Esophagus squamous epithelium (tissue), 5 donors: Measurements from ENCODE around the gene ZFP36L1. TPM values are rescaled to one million over a fixed set of nuclear protein-coding genes. Genes with fewer than 3 reads are reported as not detected.
A peak's percentile ranks its signal among the peaks of the same experiment; 100 is the strongest.

Source experiments
- DNase-seq: peaks from one replicate; lab custom pipeline; 2025; lab: John Stamatoyannopoulos, UW
- H3K27ac ChIP-seq, 4 donors: fragments of 200-600 bp; sonication (generic); one replicate each; pipeline ENCODE4 v1.5.1; 2016 to 2019; ENCODE audit warnings: mild to moderate bottlenecking in 1 of 4
- H3K27me3 ChIP-seq, 4 donors: fragments of 200-600 bp; sonication (generic); 1 replicate in 3 of 4; 2 replicates in 1 of 4; pipeline versions ENCODE4 v1.5.1 to v1.6.0; 2017 to 2021; ENCODE audit warnings: antibody characterized with exemption in 1 of 4
- H3K36me3 ChIP-seq, 3 donors: fragments of 200-600 bp; sonication (generic); one replicate each; pipeline ENCODE4 v1.5.1; 2016 to 2019
- H3K4me1 ChIP-seq, 3 donors: fragments of 200-600 bp; sonication (generic); one replicate each; pipeline ENCODE4 v1.5.1; 2017 to 2019
- H3K4me3 ChIP-seq, 4 donors: fragments of 200-600 bp; sonication (generic); 1 replicate in 3 of 4; 2 replicates in 1 of 4; pipeline ENCODE4 v1.5.1; 2016 to 2019; ENCODE audit warnings: mild to moderate bottlenecking in 2 of 4, moderate library complexity in 1 of 4
- H3K9me3 ChIP-seq, 3 donors: fragments of 200-600 bp; sonication (generic); one replicate each; pipeline ENCODE4 v1.5.1; 2016 to 2019
- POLR2A ChIP-seq, 4 donors: fragments of 450-650 bp; IDR thresholded peaks; one replicate each; pipeline ENCODE4 v1.6.1; 2017; ENCODE audit warnings: antibody characterized with exemption in 4 of 4, mild to moderate bottlenecking in 4 of 4, moderate library complexity in 3 of 4
- WGBS, 2 donors: methylation state at CpG; one replicate each; pipeline ENCODE4 v1.1.5; 2018; 5-methylcytosine and 5-hydroxymethylcytosine counted together
- intact Hi-C: fragments of 100-400 bp; cut with DNase I; formaldehyde crosslinking; loops from one replicate; pipeline ENCODE4 v1.15.0; 2022
- total RNA-seq, 4 donors: library from RNA; depleted of rRNA; stranded (reverse); fragments of >200 nt; gene quantifications; one replicate each; pipeline ENCODE4 v1.1.0, GENCODE V29; 2016
- TF ChIP-seq, protein P1 (sequence below), 6 experiments: fragments of 450-650 bp in 4 of 6; fragments of 200-600 bp in 2 of 6; sonication (generic) in 2 of 6; IDR thresholded peaks; one replicate each; pipeline ENCODE4 v1.5.1; 2016 to 2019; ENCODE audit warnings: antibody characterized with exemption in 6 of 6, mild to moderate bottlenecking in 4 of 6, moderate library complexity in 4 of 6
- donor health status: DM: yes; HTN: yes; CAD: no.

The ZFP36L1 gene
- total RNA-seq, 4 donors from 2014 or later = 75.4 to 364 (median 152) TPM

- WGBS, 2 donors = 63 to 69% methylated on average over 4 of the region's 4 CpGs
Observed at GRCh38 chr14:68753690-68754089, 39.2 kb downstream of the ZFP36L1 start.

DNA sequence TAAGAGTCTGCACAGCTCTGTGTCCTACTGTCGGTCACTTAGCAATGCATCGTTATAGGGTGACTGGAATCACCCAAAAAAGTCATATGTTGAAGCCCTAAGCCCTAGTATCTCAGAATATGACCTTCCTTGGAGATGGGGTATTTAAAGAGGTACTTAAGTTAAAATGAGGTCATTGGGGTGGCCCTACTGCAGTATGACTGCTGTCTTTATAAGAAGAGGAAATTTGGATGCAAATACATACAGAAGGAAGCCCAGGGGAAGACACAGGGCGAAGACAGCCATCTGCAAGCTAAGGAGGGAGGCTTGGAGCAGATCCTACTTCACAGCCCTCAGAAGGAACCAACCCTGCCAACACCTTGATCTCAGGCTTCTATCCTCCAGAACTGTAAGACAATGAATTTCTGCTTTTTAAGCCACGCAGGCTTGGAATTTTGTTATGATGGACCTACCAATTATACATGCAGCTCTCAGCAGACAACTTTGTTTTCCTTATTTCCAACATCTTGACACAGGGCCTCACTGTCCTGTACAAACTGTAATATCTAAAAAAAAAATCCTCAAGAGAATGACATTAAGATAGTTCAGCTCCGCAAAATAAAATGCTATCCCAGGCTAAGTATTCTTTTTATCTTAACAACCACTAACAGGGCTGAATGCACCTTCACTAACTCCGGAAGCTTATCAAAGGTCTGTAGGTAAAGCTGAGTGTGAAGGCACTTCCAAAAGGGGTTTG is 40.4 kb downstream of the ZFP36L1 start:
- H3K4me1 ChIP-seq = peaks cover 0 to 49% (median 34%) of the 10 kb centered on the region in 3 donors
- H3K36me3 ChIP-seq = no peaks in the 10 kb centered on the region
- H3K4me3 ChIP-seq = no peak overlapping the region
- H3K27ac ChIP-seq = peak overlapping the region in 3 of 4 donors; percentile 28 to 61 (median 46)
- TF ChIP-seq, protein P1, sequence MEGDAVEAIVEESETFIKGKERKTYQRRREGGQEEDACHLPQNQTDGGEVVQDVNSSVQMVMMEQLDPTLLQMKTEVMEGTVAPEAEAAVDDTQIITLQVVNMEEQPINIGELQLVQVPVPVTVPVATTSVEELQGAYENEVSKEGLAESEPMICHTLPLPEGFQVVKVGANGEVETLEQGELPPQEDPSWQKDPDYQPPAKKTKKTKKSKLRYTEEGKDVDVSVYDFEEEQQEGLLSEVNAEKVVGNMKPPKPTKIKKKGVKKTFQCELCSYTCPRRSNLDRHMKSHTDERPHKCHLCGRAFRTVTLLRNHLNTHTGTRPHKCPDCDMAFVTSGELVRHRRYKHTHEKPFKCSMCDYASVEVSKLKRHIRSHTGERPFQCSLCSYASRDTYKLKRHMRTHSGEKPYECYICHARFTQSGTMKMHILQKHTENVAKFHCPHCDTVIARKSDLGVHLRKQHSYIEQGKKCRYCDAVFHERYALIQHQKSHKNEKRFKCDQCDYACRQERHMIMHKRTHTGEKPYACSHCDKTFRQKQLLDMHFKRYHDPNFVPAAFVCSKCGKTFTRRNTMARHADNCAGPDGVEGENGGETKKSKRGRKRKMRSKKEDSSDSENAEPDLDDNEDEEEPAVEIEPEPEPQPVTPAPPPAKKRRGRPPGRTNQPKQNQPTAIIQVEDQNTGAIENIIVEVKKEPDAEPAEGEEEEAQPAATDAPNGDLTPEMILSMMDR (IDR thresholded peaks at IDR 0.05) = no peak
- no peak for TF ChIP-seq POLR2A (IDR thresholded peaks at IDR 0.05)
- intact Hi-C loops = no loop called here
- 83 to 86% methylated on average over 5 to 6 of the region's 6 CpGs for WGBS, 2 donors
- H3K27me3 ChIP-seq = no peaks in the 10 kb centered on the region
- DNase-seq = no peak
- no peaks in the 10 kb centered on the region for H3K9me3 ChIP-seq

More at GRCh38 chr14:68753690-68754089, 39.2 kb downstream of the ZFP36L1 start:
- no peak overlapping the region for H3K27ac ChIP-seq
- no peaks in the 10 kb centered on the region for H3K36me3 ChIP-seq
- no peaks in the 10 kb centered on the region for H3K9me3 ChIP-seq
- TF ChIP-seq POLR2A (IDR thresholded peaks at IDR 0.05) = no peak
- TF ChIP-seq, protein P1 (IDR thresholded peaks at IDR 0.05) = no peak
- intact Hi-C loops = no loop called here
- no peaks in the 10 kb centered on the region for H3K27me3 ChIP-seq
- DNase-seq = no peak
- no peak overlapping the region for H3K4me3 ChIP-seq
- H3K4me1 ChIP-seq = peaks cover 0 to 48% (median 34%) of the 10 kb centered on the region in 3 donors

- intact Hi-C loops = no loop called here
- no peaks in the 10 kb centered on the region for H3K27me3 ChIP-seq
- H3K27ac ChIP-seq = peak overlapping the region; percentile 55 to 71 (median 68)
- H3K36me3 ChIP-seq = no peaks in the 10 kb centered on the region
- TF ChIP-seq, protein P1 (IDR thresholded peaks at IDR 0.05) = no peak
- no peak for TF ChIP-seq POLR2A (IDR thresholded peaks at IDR 0.05)
- no peaks in the 10 kb centered on the region for H3K9me3 ChIP-seq
- no peak for DNase-seq
- peaks cover 0 to 40% (median 29%) of the 10 kb centered on the region in 3 donors for H3K4me1 ChIP-seq
- H3K4me3 ChIP-seq = no peak overlapping the region
- WGBS, 2 donors = 62 to 63% methylated on average over 10 of the region's 11 CpGs
Observed at GRCh38 chr14:68749487-68750475, 43.1 kb downstream of the ZFP36L1 start.

DNA sequence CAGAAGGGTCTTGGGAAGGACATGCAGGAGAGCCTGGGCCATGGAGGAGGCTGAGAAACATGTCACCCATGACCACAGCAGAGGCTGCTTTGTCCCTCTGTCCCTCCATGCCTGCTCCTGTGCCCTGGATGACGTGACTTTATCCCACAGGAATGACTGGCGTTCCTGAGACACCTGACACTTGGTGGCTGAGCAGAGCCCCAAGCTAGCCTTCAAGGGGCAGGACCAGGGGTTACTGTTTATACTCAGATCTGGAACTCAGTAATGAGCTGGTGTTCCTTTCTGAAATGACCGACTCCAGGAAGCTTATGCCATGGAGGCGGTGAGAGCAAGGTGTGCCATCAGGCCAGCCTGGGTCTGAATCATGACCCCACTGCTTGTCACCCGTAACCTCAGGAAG is 44.2 kb downstream of the ZFP36L1 start:
- Histone ChIP-seq H3K27ac (peak overlapping the region; percentile 55 to 71 (median 68)), H3K27me3 (no peaks in the 10 kb centered on the region)

More for the DNA sequence above, 44.2 kb downstream of the ZFP36L1 start:
- H3K4me1 ChIP-seq = peaks cover 0 to 40% (median 29%) of the 10 kb centered on the region in 3 donors
- no peak overlapping the region for H3K4me3 ChIP-seq
- WGBS, 2 donors = 94% methylated on average over 5 of the region's 5 CpGs; no CpG with 5 or more reads in 1 of the 2 donors
- no peaks in the 10 kb centered on the region for H3K36me3 ChIP-seq
- no peaks in the 10 kb centered on the region for H3K9me3 ChIP-seq
- no peak for TF ChIP-seq POLR2A (IDR thresholded peaks at IDR 0.05)
- TF ChIP-seq, protein P1 (IDR thresholded peaks at IDR 0.05) = no peak
- intact Hi-C loops = no loop called here
- no peak for DNase-seq
